HEK293 (cell line): ENCODE data around the gene UBE2E1.

Experiments used
- CTCF ChIA-PET: fragments of 350-600 bp; formaldehyde crosslinking; extraction: SDS; loops from one replicate; lab custom pipeline; 2021; ENCODE audit warnings: antibody characterized with exemption; lab: Yijun Ruan, JAX
- POLR2A ChIA-PET: fragments of 300-600 bp; formaldehyde crosslinking; extraction: SDS; loops from one replicate; lab custom pipeline; 2020; ENCODE audit warnings: antibody characterized with exemption, inconsistent platforms; lab: Yijun Ruan, JAX
- H3K27ac ChIP-seq: fragments of 200-500 bp; sonication (Bioruptor generic); 2 replicates; pipeline ENCODE4 v1.5.1; 2014; ENCODE audit warnings: low read depth, low read length, control low read depth, inconsistent platforms; ENCODE audit errors: extremely low read depth
- H3K36me3 ChIP-seq, 2 experiments: fragments of 200-500 bp in 1 of 2; sonication (Bioruptor generic) in 1 of 2; 1 replicate in 1 of 2; 2 replicates in 1 of 2; pipeline ENCODE4 v1.5.1; 2014 to 2017; ENCODE audit warnings: inconsistent platforms in 2 of 2, low read length in 2 of 2; ENCODE audit not compliant: control insufficient read depth in 2 of 2, insufficient read depth in 1 of 2
- H3K4me1 ChIP-seq: fragments of 200-500 bp; sonication (Bioruptor generic); 2 replicates; pipeline ENCODE4 v1.5.1; 2014; ENCODE audit warnings: mild to moderate bottlenecking, low read length, inconsistent platforms; ENCODE audit not compliant: control insufficient read depth, insufficient read depth
- H3K4me3 ChIP-seq: 2 replicates; pipeline ENCODE4 v1.5.1; 2011; ENCODE audit warnings: low read depth, mild to moderate bottlenecking, control low read depth, low read length, moderate library complexity
- H3K9me3 ChIP-seq: fragments of 200-500 bp; sonication (Bioruptor generic); 2 replicates; pipeline ENCODE4 v1.5.1; 2014; ENCODE audit warnings: low read depth, low read length, inconsistent platforms; ENCODE audit not compliant: control insufficient read depth, insufficient read depth
- GLI2 ChIP-seq: fragments of 450-650 bp; formaldehyde crosslinking; IDR thresholded peaks from 2 replicates; pipeline ENCODE4; 2017; ENCODE audit warnings: missing biosample characterization, missing genetic modification characterization, low read depth, borderline replicate concordance
- HOXD13 ChIP-seq: sonication (generic); formaldehyde crosslinking; IDR thresholded peaks from 2 replicates; pipeline ENCODE4 v1.8.0; 2022; ENCODE audit warnings: missing genetic modification reagents, borderline replicate concordance
- OSR2 ChIP-seq: fragments of 450-650 bp; formaldehyde crosslinking; IDR thresholded peaks from 2 replicates; pipeline ENCODE4 v1.5.1; 2016; ENCODE audit warnings: missing biosample characterization, missing genetic modification characterization
- REPIN1 ChIP-seq: fragments of 450-650 bp; formaldehyde crosslinking; IDR thresholded peaks from 2 replicates; pipeline ENCODE4 v1.5.1; 2017; ENCODE audit warnings: missing biosample characterization, missing genetic modification characterization, low read depth
- SP2 ChIP-seq: fragments of 450-650 bp; formaldehyde crosslinking; IDR thresholded peaks from 2 replicates; pipeline ENCODE4 v1.5.1; 2016; ENCODE audit warnings: missing biosample characterization, missing genetic modification characterization
- YY1 ChIP-seq: fragments of 450-650 bp; formaldehyde crosslinking; IDR thresholded peaks from 2 replicates; pipeline ENCODE4 v1.5.1; 2018; ENCODE audit warnings: missing biosample characterization, missing genetic modification characterization
- YY2 ChIP-seq: fragments of 450-650 bp; formaldehyde crosslinking; IDR thresholded peaks from 2 replicates; pipeline ENCODE4 v1.5.1; 2016; ENCODE audit warnings: missing biosample characterization, missing genetic modification characterization
- ZBTB44 ChIP-seq: fragments of 450-650 bp; IDR thresholded peaks from 2 replicates; pipeline ENCODE4 v1.5.1; 2018; ENCODE audit warnings: missing biosample characterization, mild to moderate bottlenecking, missing genetic modification characterization
- ZIC2 ChIP-seq: fragments of 450-650 bp; formaldehyde crosslinking; IDR thresholded peaks from 2 replicates; pipeline ENCODE4 v1.5.1; 2016; ENCODE audit warnings: missing biosample characterization, missing genetic modification characterization
- ZNF37A ChIP-seq: fragments of 450-650 bp; IDR thresholded peaks from 2 replicates; pipeline ENCODE4 v1.5.1; 2018; ENCODE audit warnings: missing biosample characterization, missing genetic modification characterization
- ZNF416 ChIP-seq: fragments of 450-650 bp; formaldehyde crosslinking; IDR thresholded peaks from 2 replicates; pipeline ENCODE4 v1.5.1; 2016; ENCODE audit warnings: missing biosample characterization, missing genetic modification characterization
- ZNF513 ChIP-seq: fragments of 450-650 bp; IDR thresholded peaks from 2 replicates; pipeline ENCODE4 v1.5.1; 2018; ENCODE audit warnings: missing biosample characterization, missing genetic modification characterization
- ZNF530 ChIP-seq: fragments of 450-650 bp; formaldehyde crosslinking; IDR thresholded peaks from 2 replicates; pipeline ENCODE4 v1.5.1; 2016; ENCODE audit warnings: low read depth, missing biosample characterization, missing genetic modification characterization
- ZNF610 ChIP-seq: fragments of 450-650 bp; formaldehyde crosslinking; IDR thresholded peaks from 2 replicates; pipeline ENCODE4 v1.5.1; 2016; ENCODE audit warnings: missing biosample characterization, missing genetic modification characterization, borderline replicate concordance
- ZNF626 ChIP-seq: fragments of 450-650 bp; sonication (Bioruptor Pico); formaldehyde crosslinking; IDR thresholded peaks from 2 replicates; pipeline ENCODE4 v1.5.1; 2018; ENCODE audit warnings: missing biosample characterization, missing genetic modification characterization, inconsistent platforms
- ZNF639 ChIP-seq: fragments of 450-650 bp; formaldehyde crosslinking; IDR thresholded peaks from 2 replicates; pipeline ENCODE4 v1.5.1; 2016; ENCODE audit warnings: missing biosample characterization, missing genetic modification characterization
- ZNF670 ChIP-seq: fragments of 450-650 bp; formaldehyde crosslinking; IDR thresholded peaks from 2 replicates; pipeline ENCODE4 v1.5.1; 2016; ENCODE audit warnings: missing biosample characterization, missing genetic modification characterization, low read depth
- ZNF777 ChIP-seq: fragments of 450-650 bp; formaldehyde crosslinking; IDR thresholded peaks from 2 replicates; pipeline ENCODE4 v1.5.1; 2017; ENCODE audit warnings: missing biosample characterization, missing genetic modification characterization, borderline replicate concordance
- ZSCAN23 ChIP-seq: fragments of 450-650 bp; formaldehyde crosslinking; IDR thresholded peaks from 2 replicates; pipeline ENCODE4 v1.5.1; 2016; ENCODE audit warnings: missing biosample characterization, missing genetic modification characterization

The UBE2E1 gene

GRCh38 chr3:23764407-23764806, 41.3 kb upstream of the UBE2E1 start (continued):
- TF ChIP-seq HOXD13 (CRISPR knock-in tag) (no peak), REPIN1 (tag by site-specific recombination) (no peak), ZNF530 (tag by site-specific recombination) (no peak), ZNF777 (tag by site-specific recombination) (no peak), YY2 (no peak), ZSCAN23 (tag by site-specific recombination) (no peak)

GRCh38 chr3:23767546-23767945, 38.2 kb upstream of the UBE2E1 start:
- TF ChIP-seq ZNF610 (tag by site-specific recombination) = no peak
- no peak for TF ChIP-seq ZNF639 (tag by site-specific recombination)
- no peak for TF ChIP-seq ZNF670 (tag by site-specific recombination)
- no peak for TF ChIP-seq ZNF626 (tag by site-specific recombination)
- TF ChIP-seq ZNF416 (tag by site-specific recombination) = no peak
- no peak for TF ChIP-seq GLI2 (tag by site-specific recombination)
- no peak for TF ChIP-seq ZSCAN23 (tag by site-specific recombination)
- no peak for TF ChIP-seq ZNF513
- no peak for TF ChIP-seq ZIC2 (tag by site-specific recombination)
- TF ChIP-seq YY1 (tag by site-specific recombination) = no peak
- H3K4me3 ChIP-seq = no peak overlapping the region
- CTCF ChIA-PET = interaction anchor here (0.5 kb wide), 1 partner anchor 20 kb away, joined by 3 read pairs; no protein-coding TSS in a partner anchor
- POLR2A ChIA-PET = no interaction called here
- no peaks in the 10 kb centered on the region for H3K9me3 ChIP-seq
- no peaks in the 10 kb centered on the region for H3K4me1 ChIP-seq
- H3K36me3 ChIP-seq = no peaks in the 10 kb centered on the region
- H3K27ac ChIP-seq = no peak overlapping the region

GRCh38 chr3:23775254-23775909, 30.4 kb upstream of the UBE2E1 start:
- no peak for TF ChIP-seq OSR2 (tag by site-specific recombination)
- TF ChIP-seq ZNF37A (tag by site-specific recombination) = peak; percentile 98
- H3K4me3 ChIP-seq = no peak overlapping the region
- H3K27ac ChIP-seq = no peak overlapping the region
- POLR2A ChIA-PET = no interaction called here
- CTCF ChIA-PET = no interaction called here
- H3K4me1 ChIP-seq = no peaks in the 10 kb centered on the region
- H3K36me3 ChIP-seq = no peaks in the 10 kb centered on the region
- H3K9me3 ChIP-seq = no peaks in the 10 kb centered on the region

GRCh38 chr3:23776352-23776891, 29.3 kb upstream of the UBE2E1 start:
- Histone ChIP-seq H3K27ac (no peak overlapping the region), H3K36me3 (no peaks in the 10 kb centered on the region), H3K9me3 (no peaks in the 10 kb centered on the region), H3K4me1 (no peaks in the 10 kb centered on the region)
- CTCF ChIA-PET = no interaction called here
- POLR2A ChIA-PET = no interaction called here
- TF ChIP-seq SP2 (tag by site-specific recombination) = no peak
- TF ChIP-seq ZBTB44 (tag by site-specific recombination) = 0 out of 2 replicates have a peak, but pooled peaks have one; percentile 15
- TF ChIP-seq, all 188 proteins: peak for 1
- no peak overlapping the region for H3K4me3 ChIP-seq
